Stimulated activated naive CD8-positive, alpha-beta T cell treated with anti-CD3 and anti-CD28 coated beads, Interleukin-15, amount 100 ng/mL, for 72 hours (primary cell): ENCODE measurements around the gene RSU1.
A peak's percentile ranks its signal among the peaks of the same experiment; 100 is the strongest.

ENCODE experiments used
- ATAC-seq: fragments of 150-1000 bp; cut with Tn5 transposase; 2 replicates; pipeline ENCODE4 v1.10.0; 2021; ENCODE audit warnings: mild to moderate bottlenecking, moderate library complexity
- DNase-seq, 2 donors: peaks; one replicate each; pipeline ENCODE4 v3.0.0; 2021 to 2022
- H3K27ac Mint-ChIP-seq, 2 donors: one replicate each; pipeline ENCODE4 v1.8.0; 2022; ENCODE audit warnings: mild to moderate bottlenecking in 2 of 2, mixed read lengths in 2 of 2, moderate library complexity in 2 of 2
- H3K27me3 Mint-ChIP-seq: one replicate; pipeline ENCODE4 v1.8.0; 2022; ENCODE audit warnings: mixed read lengths
- H3K4me1 Mint-ChIP-seq: one replicate; pipeline ENCODE4 v1.8.0; 2022; ENCODE audit warnings: mild to moderate bottlenecking, mixed read lengths
- H3K4me3 Mint-ChIP-seq, 2 donors: one replicate each; pipeline ENCODE4 v1.8.0; 2022; ENCODE audit warnings: mild to moderate bottlenecking in 2 of 2, mixed read lengths in 2 of 2, moderate library complexity in 1 of 2
- H3K9me3 Mint-ChIP-seq, 2 donors: one replicate each; pipeline ENCODE4 v1.8.0; 2022; ENCODE audit warnings: mixed read lengths in 2 of 2

The RSU1 gene

DNA sequence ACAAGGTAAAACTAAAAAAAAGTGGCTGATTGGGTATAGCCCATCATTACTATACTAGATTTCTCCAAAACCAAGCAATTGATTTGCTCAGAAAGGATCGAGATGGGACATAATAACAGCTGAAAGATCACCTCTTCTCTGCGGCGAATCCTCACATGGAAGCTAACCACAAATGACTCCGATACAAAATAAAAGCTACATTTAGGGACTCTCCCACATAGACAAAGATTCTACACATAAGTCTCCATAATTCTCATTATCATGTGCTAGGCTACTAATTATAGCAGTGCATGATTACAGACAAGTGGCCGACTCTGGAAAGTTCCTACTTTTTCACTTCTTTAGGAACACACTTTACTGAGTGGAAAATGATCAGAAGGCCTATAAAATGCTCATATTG, 116.9 kb downstream of the RSU1 start:
- H3K27me3 Mint-ChIP-seq, result no peaks in the 10 kb centered on the region
- DNase-seq, result no peak
- peaks cover 4 to 15% of the 10 kb centered on the region in 2 donors for H3K9me3 Mint-ChIP-seq
- no peaks in the 10 kb centered on the region for H3K4me1 Mint-ChIP-seq
- H3K27ac Mint-ChIP-seq, result no peak overlapping the region
- ATAC-seq, result no peak
- H3K4me3 Mint-ChIP-seq, result no peak overlapping the region

DNA sequence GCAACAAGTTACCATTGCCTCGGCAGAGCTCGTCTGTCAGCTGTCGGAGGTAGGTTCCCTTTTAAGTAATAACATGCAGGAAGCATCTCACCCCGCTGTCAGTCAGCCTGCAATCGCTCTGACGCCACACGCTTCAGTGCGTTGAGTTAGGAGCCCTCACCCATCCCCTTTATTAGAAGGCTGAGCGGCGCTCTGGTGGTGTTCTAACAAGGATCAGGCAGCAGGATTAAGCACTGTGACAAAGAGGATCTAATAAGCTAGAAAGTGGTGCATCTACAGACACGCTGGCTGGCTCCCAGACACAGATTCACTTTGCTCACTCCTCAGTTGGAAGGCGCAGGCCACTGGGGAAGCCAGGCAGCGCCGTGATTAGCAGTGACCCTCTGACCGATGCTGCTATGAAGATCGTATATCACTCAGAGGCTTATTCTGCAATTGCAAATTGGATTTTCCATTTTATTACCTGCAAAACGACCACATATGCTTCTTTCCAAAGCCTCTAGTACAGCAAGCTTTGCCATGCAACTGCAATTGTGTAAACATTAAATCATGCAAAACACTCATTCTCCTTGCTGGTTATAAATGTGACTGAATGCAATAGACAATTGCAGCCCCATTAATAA, 117.7 kb downstream of the RSU1 start:
- Mint-ChIP-seq H3K4me1 (no peaks in the 10 kb centered on the region), H3K27ac (no peak overlapping the region), H3K9me3 (peaks cover 0 to 15% of the 10 kb centered on the region in 2 donors), H3K4me3 (no peak overlapping the region), H3K27me3 (no peaks in the 10 kb centered on the region)
- no peak for DNase-seq
- no peak for ATAC-seq

DNA sequence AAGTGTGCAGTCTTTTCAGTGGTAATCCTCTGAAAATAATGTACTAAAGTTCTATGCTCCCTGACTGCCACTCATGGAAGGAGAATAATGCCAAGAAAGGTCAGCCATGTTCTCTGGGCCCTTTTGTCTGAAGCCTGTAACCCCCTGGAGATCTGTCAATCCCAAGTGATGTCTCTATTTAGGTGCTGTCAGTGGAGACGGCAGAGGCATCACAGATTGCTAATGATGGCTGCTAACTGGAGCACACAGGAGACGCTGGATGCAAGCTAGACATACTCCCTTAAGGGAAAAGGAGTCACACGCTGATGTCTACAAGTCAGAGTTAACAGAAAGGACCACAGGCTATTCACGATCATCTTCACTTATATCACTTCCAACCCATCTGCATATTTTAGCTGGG, 118.8 kb downstream of the RSU1 start:
- H3K27me3 Mint-ChIP-seq, result no peaks in the 10 kb centered on the region
- H3K27ac Mint-ChIP-seq, result peak overlapping the region in 1 of 2 donors; percentile 46
- no peak for DNase-seq
- no peak for ATAC-seq
- H3K9me3 Mint-ChIP-seq, result peaks cover 0 to 15% of the 10 kb centered on the region in 2 donors
- H3K4me3 Mint-ChIP-seq, result no peak overlapping the region
- H3K4me1 Mint-ChIP-seq, result no peaks in the 10 kb centered on the region

DNA sequence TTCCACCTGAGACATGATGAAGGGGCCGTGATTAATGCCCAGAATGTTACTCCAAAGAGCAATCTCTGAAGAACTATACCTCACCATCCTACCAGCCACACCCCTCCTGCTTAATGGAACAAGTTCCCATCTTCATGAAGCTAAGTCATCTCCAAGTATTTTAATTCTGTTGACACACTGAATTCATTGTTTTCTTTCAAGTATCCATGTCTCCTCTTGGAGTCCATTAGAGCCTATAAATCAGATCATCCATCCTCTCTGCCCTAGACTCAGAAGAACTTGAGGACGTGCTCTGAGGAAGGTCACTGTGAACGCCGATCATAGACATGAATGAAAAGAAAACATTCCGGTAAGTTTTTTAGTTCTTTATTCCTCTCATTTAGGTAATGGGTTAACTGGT, 126.8 kb downstream of the RSU1 start:
- no peak for ATAC-seq
- H3K9me3 Mint-ChIP-seq, result no peaks in the 10 kb centered on the region
- H3K4me3 Mint-ChIP-seq, result no peak overlapping the region

DNA sequence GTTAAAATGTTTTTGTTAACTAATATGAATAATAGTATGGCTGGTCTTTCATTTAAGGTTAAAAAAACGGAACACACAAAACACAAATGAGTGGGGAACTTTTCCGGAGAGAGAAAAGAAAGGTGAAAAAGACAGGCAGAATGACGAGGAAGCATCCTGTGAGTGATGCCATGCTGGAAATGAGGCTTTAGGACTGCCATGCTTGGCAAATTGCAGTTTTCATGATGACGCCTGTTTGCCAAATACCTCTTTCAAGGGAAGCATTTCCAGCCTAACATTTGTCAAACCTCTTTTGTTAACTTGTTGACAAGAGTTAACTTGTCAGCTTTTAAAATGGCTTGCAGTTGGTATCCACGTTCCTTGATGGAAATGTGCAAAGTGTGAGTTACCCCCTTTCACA, 127.5 kb downstream of the RSU1 start:
- no peaks in the 10 kb centered on the region for H3K4me1 Mint-ChIP-seq
- no peaks in the 10 kb centered on the region for H3K27me3 Mint-ChIP-seq
- no peak overlapping the region for H3K4me3 Mint-ChIP-seq
- H3K9me3 Mint-ChIP-seq, result no peaks in the 10 kb centered on the region
- ATAC-seq (no peak), DNase-seq (no peak)
- no peak overlapping the region for H3K27ac Mint-ChIP-seq

More for the DNA sequence above, 126.8 kb downstream of the RSU1 start:
- Mint-ChIP-seq H3K27me3 (no peaks in the 10 kb centered on the region), H3K4me1 (no peaks in the 10 kb centered on the region), H3K27ac (no peak overlapping the region)
- DNase-seq, result no peak

DNA sequence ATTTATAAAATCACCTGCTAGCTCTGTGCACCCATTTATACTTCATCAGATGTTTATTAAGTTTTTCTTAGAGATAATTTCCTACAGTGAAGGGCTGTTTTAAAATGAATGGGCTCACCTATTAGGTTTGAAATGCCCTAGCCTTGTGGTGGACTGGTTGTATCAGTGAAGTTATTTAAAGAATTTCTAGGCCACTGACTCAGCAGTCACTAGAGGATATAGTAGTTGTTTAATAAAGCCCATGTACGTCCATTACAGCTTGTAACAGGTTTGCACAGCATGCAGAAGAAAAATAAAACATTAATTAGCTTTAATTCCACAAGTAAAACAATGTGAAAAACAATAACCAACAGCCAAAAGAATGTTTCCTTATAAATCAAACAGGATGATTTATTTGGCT, 128.0 kb downstream of the RSU1 start:
- Mint-ChIP-seq H3K27me3 (no peaks in the 10 kb centered on the region), H3K9me3 (no peaks in the 10 kb centered on the region), H3K4me3 (no peak overlapping the region), H3K27ac (no peak overlapping the region), H3K4me1 (no peaks in the 10 kb centered on the region)
- DNase-seq, result no peak
- ATAC-seq, result no peak

DNA sequence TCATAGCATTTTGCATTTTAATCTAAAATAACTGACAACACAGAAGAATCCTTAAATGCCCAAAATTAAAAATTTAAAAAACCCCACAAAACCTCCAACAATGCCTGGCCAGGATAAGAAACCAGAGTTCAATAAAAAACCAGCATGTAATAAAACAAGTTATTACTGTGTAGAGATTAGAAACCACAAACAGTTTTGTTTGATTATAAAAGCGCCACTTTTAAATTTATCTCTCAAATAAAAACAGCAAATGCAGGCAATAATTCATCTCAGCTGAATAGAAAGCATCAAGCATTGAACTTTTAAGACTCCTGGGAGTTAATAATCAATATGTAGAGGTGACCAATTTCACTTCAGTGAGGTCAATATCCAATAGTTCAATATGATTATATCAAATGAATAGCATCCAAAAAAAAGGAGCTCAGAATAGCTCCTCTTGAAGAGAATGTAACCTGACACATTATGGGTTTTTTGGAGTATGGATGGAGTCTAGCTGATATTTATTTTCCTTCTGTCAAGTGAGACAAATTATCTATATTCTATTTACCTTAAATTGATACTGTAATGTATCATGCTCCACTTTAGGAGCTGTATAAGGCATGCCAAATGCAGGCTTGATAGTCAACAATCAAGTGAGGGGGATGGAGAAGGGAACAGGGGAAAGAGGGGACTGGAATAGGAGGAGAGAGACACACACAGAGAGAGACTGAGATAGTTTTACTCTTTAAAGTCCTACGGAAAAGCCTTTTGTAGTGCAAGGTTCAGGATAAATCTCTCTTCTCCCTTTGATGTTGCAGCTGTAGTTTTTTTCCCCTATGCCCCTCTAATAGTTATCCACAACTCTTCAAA, 130.9 kb downstream of the RSU1 start:
- Mint-ChIP-seq H3K4me3 (no peak overlapping the region), H3K4me1 (no peaks in the 10 kb centered on the region), H3K27ac (no peak overlapping the region), H3K27me3 (no peaks in the 10 kb centered on the region), H3K9me3 (no peaks in the 10 kb centered on the region)
- no peak for ATAC-seq
- no peak for DNase-seq

DNA sequence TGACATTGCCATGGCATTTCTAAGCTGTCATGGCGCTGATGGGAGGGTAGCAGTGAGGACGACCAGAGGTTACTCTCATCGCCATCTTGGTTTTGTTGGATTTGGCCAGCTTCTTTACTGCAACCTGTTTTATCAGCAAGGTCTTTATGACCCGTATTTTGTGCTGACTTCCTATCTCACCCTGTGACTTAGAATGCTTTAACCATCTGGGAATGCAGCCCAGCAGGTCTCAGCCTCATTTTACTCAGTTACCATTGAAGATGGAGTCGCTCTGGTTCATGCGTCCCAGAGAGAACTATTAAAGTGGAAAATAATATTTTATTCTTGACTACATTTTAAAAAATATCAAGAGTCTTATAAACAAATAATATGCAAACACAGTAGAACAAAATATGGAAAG, 131.7 kb downstream of the RSU1 start:
- no peak overlapping the region for H3K27ac Mint-ChIP-seq
- ATAC-seq (no peak), DNase-seq (no peak)
- H3K27me3 Mint-ChIP-seq, result no peaks in the 10 kb centered on the region
- H3K9me3 Mint-ChIP-seq, result no peaks in the 10 kb centered on the region
- H3K4me1 Mint-ChIP-seq, result no peaks in the 10 kb centered on the region
- no peak overlapping the region for H3K4me3 Mint-ChIP-seq

DNA sequence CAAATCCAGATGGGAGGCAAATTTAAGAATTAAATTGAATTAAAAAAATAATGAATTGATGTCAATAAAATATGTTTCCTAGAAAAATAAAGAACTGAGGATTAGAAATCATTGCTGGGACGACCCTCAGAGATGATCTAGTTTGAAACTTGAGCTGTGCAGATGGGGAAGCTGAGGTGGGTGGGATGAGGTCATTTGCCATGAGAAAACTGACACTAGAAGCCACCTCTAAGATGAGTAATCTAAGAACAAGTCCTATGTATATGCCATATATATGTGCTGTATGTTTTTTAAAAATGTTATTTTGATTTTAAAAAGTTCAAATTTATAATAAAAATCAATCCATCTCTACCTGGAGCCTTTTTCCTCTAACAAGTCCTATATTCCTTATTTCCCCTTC, 135.7 kb downstream of the RSU1 start:
- no peaks in the 10 kb centered on the region for H3K27me3 Mint-ChIP-seq
- H3K4me3 Mint-ChIP-seq, result no peak overlapping the region
- DNase-seq (no peak), ATAC-seq (peak; percentile 50)
- no peaks in the 10 kb centered on the region for H3K4me1 Mint-ChIP-seq
- peaks cover 5 to 8% of the 10 kb centered on the region in 2 donors for H3K9me3 Mint-ChIP-seq
- H3K27ac Mint-ChIP-seq, result no peak overlapping the region

DNA sequence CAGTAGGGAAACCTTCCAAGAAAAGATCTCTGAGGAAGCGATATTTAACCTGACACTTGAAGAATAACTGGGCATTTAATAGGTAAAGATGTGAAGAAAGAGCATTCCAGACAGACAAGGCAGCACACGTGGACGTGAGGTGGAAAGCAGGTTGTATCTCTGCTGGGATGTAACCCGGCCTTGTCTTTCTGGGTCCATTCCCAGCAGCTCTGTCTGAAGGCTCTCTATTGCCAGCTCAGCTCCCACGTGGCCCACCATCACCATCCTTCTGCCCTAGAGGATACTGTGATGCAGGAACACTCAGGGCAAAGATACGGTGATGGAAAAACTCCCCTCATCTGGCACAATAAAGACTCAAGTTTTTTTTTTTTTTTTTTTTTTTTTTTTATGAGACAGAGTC, 137.7 kb downstream of the RSU1 start:
- Mint-ChIP-seq H3K27ac (no peak overlapping the region), H3K4me3 (no peak overlapping the region), H3K27me3 (no peaks in the 10 kb centered on the region), H3K9me3 (peaks cover 8 to 11% of the 10 kb centered on the region in 2 donors), H3K4me1 (no peaks in the 10 kb centered on the region)
- ATAC-seq (no peak), DNase-seq (no peak)

DNA sequence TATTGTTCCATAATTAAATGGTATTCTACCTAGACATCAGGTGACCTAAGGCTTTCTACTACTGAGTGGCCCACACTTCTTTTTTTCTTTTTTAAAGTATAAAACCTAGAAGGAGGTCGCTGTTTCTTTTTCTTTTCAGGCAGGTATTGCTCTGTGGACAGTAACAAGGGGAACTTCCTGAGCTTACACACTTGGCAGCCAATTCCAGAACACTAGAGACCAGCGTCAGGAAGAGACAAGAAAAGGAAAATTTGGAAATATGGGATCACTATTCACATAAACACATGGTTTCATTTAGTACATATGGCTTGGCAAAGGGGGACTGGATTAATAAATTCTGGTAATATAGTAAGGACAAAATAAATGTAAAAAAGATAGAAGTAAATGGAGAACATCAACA, 141.9 kb downstream of the RSU1 start:
- Mint-ChIP-seq H3K27ac (no peak overlapping the region), H3K9me3 (peaks cover 8 to 11% of the 10 kb centered on the region in 2 donors), H3K27me3 (no peaks in the 10 kb centered on the region), H3K4me3 (no peak overlapping the region), H3K4me1 (no peaks in the 10 kb centered on the region)
- DNase-seq, result no peak
- ATAC-seq, result no peak

DNA sequence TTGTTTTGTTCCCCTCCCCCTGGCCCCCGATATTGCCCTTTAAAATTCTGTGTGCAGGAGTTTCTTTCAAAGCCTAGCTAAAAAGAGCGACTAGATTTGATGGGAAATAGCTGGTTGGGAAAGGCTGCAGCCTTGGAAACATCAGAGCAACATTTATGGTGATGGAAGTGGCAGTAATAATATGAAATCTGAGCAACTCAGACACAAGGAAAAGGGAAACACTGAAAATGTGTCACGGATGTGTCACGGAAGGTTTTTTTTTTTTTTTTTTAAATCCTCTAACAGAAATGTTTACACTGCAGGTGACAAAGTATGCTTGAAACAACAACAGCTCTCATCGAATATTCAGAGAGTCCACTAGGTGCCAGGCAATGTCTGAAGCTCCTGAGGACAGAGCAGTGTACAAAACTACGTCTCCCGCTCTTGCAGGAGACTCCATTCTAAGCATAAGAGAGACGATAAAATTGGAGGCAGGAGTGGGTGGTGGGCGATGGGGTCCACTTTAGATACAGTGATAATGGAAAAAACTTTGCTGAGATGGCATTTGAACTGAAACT, 143.0 kb downstream of the RSU1 start:
- ATAC-seq, result no peak
- no peak for DNase-seq
- peak overlapping the region in 1 of 2 donors; percentile 84 for H3K27ac Mint-ChIP-seq
- H3K4me1 Mint-ChIP-seq, result no peaks in the 10 kb centered on the region
- H3K4me3 Mint-ChIP-seq, result no peak overlapping the region
- peaks cover 8 to 14% of the 10 kb centered on the region in 2 donors for H3K9me3 Mint-ChIP-seq
- H3K27me3 Mint-ChIP-seq, result no peaks in the 10 kb centered on the region

DNA sequence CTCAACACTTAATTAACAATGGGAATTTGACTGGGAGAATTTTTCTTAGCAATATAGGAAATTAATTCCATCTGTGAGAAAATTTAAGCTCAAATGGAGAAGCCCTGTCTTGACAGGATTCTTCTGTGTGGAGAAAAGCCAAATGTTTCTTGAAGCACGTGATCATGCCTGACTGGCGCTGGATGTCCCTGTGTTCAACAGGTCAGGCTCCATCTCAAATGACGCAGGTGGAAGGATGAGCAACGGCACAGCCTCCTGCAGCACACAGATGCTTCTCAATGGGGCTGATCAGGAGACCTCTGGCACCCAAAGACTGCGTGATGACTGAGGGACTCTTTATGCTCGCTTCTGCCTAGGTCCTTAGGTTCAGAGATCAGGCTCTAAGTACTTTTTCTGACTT, 143.8 kb downstream of the RSU1 start:
- no peak overlapping the region for H3K4me3 Mint-ChIP-seq
- DNase-seq, result no peak
- H3K27me3 Mint-ChIP-seq, result no peaks in the 10 kb centered on the region
- no peak overlapping the region for H3K27ac Mint-ChIP-seq
- peaks cover 4% of the 10 kb centered on the region for H3K4me1 Mint-ChIP-seq
- peaks cover 8 to 14% of the 10 kb centered on the region in 2 donors for H3K9me3 Mint-ChIP-seq
- ATAC-seq, result no peak

DNA sequence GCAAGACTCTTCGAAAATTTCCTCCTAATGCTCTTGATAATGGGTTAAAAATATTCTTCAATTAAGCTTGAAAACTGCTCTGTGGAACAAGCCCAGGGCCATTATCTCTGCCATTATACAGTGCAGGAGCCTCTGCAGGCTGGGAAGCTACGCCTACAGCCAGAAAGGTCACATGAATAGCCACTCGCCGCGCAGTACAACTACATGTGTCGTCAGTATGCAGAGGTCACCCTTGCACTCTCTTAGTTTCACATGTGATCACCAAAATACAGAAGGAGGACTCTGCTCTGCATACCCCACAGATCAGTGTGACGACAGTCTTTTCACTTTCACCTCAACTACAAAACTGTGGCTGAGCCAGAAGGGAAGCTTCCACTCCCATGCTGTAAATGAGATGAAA, 153.8 kb downstream of the RSU1 start:
- DNase-seq (no peak), ATAC-seq (no peak)
- peaks cover 38% of the 10 kb centered on the region for H3K4me1 Mint-ChIP-seq
- H3K9me3 Mint-ChIP-seq, result no peaks in the 10 kb centered on the region
- H3K27me3 Mint-ChIP-seq, result no peaks in the 10 kb centered on the region
- H3K27ac Mint-ChIP-seq, result no peak overlapping the region
- H3K4me3 Mint-ChIP-seq, result no peak overlapping the region

DNA sequence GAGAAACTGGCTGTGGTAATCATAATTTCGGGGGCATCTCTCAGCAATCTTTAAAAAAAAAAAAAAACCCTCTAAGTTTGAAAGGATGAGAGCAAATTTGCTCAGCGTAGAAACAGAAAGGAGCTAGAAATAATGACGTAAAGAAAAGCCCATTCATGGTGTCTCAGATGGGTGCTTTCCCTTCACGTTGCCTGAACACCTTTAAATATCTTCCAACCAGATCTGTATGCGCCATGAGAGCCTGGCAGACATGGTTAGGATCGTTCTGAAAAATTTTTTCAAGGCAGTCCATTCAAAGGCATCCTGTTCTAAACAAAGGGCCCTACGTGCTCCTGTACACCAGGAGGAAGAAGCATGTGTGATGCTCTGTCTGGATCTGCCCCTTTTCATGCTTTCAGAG, 154.3 kb downstream of the RSU1 start:
- H3K4me1 Mint-ChIP-seq, result peaks cover 37% of the 10 kb centered on the region
- DNase-seq (no peak), ATAC-seq (no peak)
- no peaks in the 10 kb centered on the region for H3K9me3 Mint-ChIP-seq
- no peak overlapping the region for H3K27ac Mint-ChIP-seq
- H3K27me3 Mint-ChIP-seq, result no peaks in the 10 kb centered on the region
- no peak overlapping the region for H3K4me3 Mint-ChIP-seq

DNA sequence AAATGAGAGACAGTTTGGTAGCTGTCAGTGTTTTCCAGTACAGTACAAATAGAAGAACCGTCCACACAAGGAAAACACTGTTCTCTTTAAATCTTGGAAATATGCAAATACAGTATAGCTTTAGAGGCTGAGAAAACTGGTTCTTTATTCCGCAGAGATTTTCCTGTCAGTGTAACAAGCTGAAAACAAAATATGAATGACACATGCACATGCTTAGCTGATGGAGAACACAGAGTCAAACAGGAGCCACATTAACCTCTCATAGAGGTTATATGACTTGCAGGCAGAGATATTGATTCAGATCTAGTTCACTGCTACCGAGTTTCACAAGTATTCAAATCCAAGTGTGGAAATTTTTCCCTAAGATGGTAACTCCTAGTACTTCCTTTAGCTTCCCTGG, 160.3 kb downstream of the RSU1 start:
- H3K4me1 Mint-ChIP-seq, result peaks cover 36% of the 10 kb centered on the region
- no peaks in the 10 kb centered on the region for H3K27me3 Mint-ChIP-seq

More for the DNA sequence above, 160.3 kb downstream of the RSU1 start:
- H3K9me3 Mint-ChIP-seq, result no peaks in the 10 kb centered on the region
- ATAC-seq (no peak), DNase-seq (no peak)
- H3K4me3 Mint-ChIP-seq, result no peak overlapping the region
- H3K27ac Mint-ChIP-seq, result no peak overlapping the region
